ENCODE results near the gene POR.

DNA sequence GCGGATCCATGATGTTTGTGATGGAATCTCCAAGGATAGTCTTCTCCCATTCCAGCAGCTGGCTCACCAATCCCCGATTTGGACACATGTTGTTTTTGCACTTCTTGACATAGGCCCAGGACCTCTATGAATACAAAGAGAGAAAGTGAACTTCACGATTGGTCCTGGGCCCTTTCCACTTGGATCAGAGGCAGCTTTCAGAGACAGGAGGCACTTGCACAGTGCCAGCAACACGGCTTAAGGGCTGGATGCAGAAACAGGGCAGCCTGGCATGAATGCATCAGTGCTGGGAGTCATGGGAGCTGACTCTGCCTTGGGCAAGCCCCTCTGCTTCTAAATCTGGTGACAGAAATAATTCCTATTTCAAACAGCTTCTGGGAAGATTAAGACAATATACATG, 81.5 kb downstream of the POR start:
- TF ChIP-seq, protein P1, sequence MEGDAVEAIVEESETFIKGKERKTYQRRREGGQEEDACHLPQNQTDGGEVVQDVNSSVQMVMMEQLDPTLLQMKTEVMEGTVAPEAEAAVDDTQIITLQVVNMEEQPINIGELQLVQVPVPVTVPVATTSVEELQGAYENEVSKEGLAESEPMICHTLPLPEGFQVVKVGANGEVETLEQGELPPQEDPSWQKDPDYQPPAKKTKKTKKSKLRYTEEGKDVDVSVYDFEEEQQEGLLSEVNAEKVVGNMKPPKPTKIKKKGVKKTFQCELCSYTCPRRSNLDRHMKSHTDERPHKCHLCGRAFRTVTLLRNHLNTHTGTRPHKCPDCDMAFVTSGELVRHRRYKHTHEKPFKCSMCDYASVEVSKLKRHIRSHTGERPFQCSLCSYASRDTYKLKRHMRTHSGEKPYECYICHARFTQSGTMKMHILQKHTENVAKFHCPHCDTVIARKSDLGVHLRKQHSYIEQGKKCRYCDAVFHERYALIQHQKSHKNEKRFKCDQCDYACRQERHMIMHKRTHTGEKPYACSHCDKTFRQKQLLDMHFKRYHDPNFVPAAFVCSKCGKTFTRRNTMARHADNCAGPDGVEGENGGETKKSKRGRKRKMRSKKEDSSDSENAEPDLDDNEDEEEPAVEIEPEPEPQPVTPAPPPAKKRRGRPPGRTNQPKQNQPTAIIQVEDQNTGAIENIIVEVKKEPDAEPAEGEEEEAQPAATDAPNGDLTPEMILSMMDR (IDR thresholded peaks at IDR 0.05) = no peak
- TF ChIP-seq POLR2AphosphoS5 (IDR thresholded peaks at IDR 0.05; ENCODE audit: low read depth, low read length) (no peak), SIN3A (IDR thresholded peaks at IDR 0.05; ENCODE audit: borderline replicate concordance, insufficient read depth, low read depth, low read length) (no peak)

Data from Panc1 (cell line).